ENCODE data around the gene RUSF1. TPM values are rescaled to one million over a fixed set of nuclear protein-coding genes. Genes with fewer than 3 reads are reported as not detected.

The RUSF1 gene
- total RNA-seq, 1 donor from 2014 or later = 64.6 TPM

GRCh38 chr16:31489616-31490584 is 18.3 kb downstream of the RUSF1 start:
- Histone ChIP-seq H3K36me3 (peaks cover 0 to 30% of the 10 kb centered on the region in 2 donors), H3K9me3 (no peaks in the 10 kb centered on the region), H3K27me3 (no peaks in the 10 kb centered on the region), H3K4me1 (peaks cover 21% of the 10 kb centered on the region), H3K4me3 (no peak overlapping the region), H3K27ac (no peak overlapping the region)
- DNase-seq (ENCODE audit: extremely low spot score in 2 of 2) = no peak
- no peak for TF ChIP-seq CTCF (IDR thresholded peaks at IDR 0.05)
- TF ChIP-seq POLR2AphosphoS5 (IDR thresholded peaks at IDR 0.05; ENCODE audit: insufficient read depth in 1 of 2, low read depth in 1 of 2) = no peak
- TF ChIP-seq POLR2A (IDR thresholded peaks at IDR 0.05) = no peak
- intact Hi-C loops (cut with DNase I) = no loop called here

- intact Hi-C loops (cut with DNase I) = no loop called here
- Histone ChIP-seq H3K4me1 (peaks cover 21% of the 10 kb centered on the region), H3K4me3 (no peak overlapping the region), H3K27ac (no peak overlapping the region), H3K27me3 (no peaks in the 10 kb centered on the region), H3K9me3 (no peaks in the 10 kb centered on the region), H3K36me3 (peaks cover 0 to 30% of the 10 kb centered on the region in 2 donors)
- DNase-seq (ENCODE audit: extremely low spot score in 2 of 2) = no peak
- TF ChIP-seq CTCF (IDR thresholded peaks at IDR 0.05) = no peak
- TF ChIP-seq POLR2A (IDR thresholded peaks at IDR 0.05) = no peak
Measured at GRCh38 chr16:31489298-31489564, 19.0 kb downstream of the RUSF1 start.

GRCh38 chr16:31488468-31489297 is 19.5 kb downstream of the RUSF1 start:
- intact Hi-C loops (cut with DNase I) = no loop called here
- no peak for DNase-seq (ENCODE audit: extremely low spot score in 2 of 2)
- Histone ChIP-seq H3K27me3 (no peaks in the 10 kb centered on the region), H3K36me3 (peaks cover 0 to 25% of the 10 kb centered on the region in 2 donors), H3K4me1 (peaks cover 21% of the 10 kb centered on the region), H3K27ac (no peak overlapping the region), H3K9me3 (no peaks in the 10 kb centered on the region), H3K4me3 (peak overlapping the region; percentile 55 to 56)
- no peak for TF ChIP-seq CTCF (IDR thresholded peaks at IDR 0.05)

GRCh38 chr16:31487720-31488467 is 20.3 kb downstream of the RUSF1 start:
- Histone ChIP-seq H3K27me3 (no peaks in the 10 kb centered on the region), H3K27ac (peak overlapping the region; percentile 49), H3K36me3 (peaks cover 0 to 17% of the 10 kb centered on the region in 2 donors), H3K4me1 (peaks cover 21% of the 10 kb centered on the region), H3K4me3 (peak overlapping the region; percentile 55 to 56), H3K9me3 (no peaks in the 10 kb centered on the region)
- intact Hi-C loops (cut with DNase I) = no loop called here
- peak in 1 of 2 donors; percentile 65 for TF ChIP-seq POLR2AphosphoS5 (IDR thresholded peaks at IDR 0.05; ENCODE audit: insufficient read depth in 1 of 2, low read depth in 1 of 2)
- TF ChIP-seq POLR2A (IDR thresholded peaks at IDR 0.05) = no peak
- DNase-seq (ENCODE audit: extremely low spot score in 2 of 2) = no peak

GRCh38 chr16:31487071-31487719 is 21.0 kb downstream of the RUSF1 start:
- peak overlapping the region; percentile 49 for H3K27ac ChIP-seq
- H3K9me3 ChIP-seq = no peaks in the 10 kb centered on the region
- H3K36me3 ChIP-seq = peaks cover 0 to 10% of the 10 kb centered on the region in 2 donors
- no peaks in the 10 kb centered on the region for H3K27me3 ChIP-seq
- DNase-seq (ENCODE audit: extremely low spot score in 2 of 2) = no peak
- peaks cover 21% of the 10 kb centered on the region for H3K4me1 ChIP-seq
- TF ChIP-seq CTCF (IDR thresholded peaks at IDR 0.05) = no peak
- no peak for TF ChIP-seq POLR2AphosphoS5 (IDR thresholded peaks at IDR 0.05; ENCODE audit: insufficient read depth in 1 of 2, low read depth in 1 of 2)
- intact Hi-C loops (cut with DNase I) = no loop called here
- H3K4me3 ChIP-seq = peak overlapping the region; percentile 55 to 56

All from vagina (tissue), 2 donors.